ENCODE measurements around the gene EPHA1.
"Not testable (repeated sequence)": the region's sequence is repeated elsewhere in the genome, so short reads cannot be mapped to it uniquely, and the experiment has no call there.

EPHA1 gene

DNA sequence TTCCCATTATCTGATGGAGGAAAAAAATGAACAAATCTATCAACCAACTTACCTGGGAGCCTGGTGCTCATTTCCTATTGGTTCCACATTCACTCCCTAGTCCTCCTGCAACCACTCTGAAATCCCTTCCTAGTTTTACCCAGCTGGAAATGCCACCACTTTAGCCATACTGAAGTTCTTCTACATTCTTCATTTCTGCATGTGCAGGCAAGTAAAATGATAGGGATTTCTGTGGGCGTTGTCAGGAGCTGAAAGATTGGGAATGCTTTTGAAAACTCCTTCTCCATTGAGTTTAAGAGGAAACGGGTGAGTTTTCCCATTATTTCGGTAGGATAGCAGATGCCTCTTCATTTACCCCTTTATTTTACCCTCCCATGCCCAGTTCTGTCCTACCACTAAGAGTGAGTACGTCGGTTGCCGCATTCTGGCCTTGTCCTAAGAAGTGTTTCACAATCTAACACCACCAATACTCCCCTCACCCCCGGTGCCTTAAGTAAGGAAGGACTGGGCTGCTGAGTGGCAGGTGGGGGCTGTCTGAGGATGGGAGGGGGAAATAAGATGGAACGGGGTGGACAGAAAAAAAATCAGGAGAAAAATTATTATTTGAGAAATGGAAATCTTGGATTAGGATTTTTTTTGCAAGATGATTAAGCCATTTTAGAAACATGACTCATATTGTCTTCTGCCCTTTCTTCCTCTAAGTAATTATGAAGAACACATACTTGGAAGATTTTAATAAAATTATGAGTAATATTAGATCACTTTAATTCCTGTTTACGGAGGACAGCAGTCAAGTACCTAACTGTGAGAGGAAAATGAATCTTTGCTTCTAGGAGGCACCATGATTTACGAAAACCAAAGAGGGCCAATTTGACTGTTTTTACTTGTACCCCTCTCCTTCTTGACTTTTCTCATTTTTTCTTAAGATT, 21.4 kb upstream of the EPHA1 start:
- no peak overlapping the region for H3K27ac ChIP-seq
- H3K36me3 ChIP-seq: no peaks in the 10 kb centered on the region
- TF ChIP-seq, protein P1, sequence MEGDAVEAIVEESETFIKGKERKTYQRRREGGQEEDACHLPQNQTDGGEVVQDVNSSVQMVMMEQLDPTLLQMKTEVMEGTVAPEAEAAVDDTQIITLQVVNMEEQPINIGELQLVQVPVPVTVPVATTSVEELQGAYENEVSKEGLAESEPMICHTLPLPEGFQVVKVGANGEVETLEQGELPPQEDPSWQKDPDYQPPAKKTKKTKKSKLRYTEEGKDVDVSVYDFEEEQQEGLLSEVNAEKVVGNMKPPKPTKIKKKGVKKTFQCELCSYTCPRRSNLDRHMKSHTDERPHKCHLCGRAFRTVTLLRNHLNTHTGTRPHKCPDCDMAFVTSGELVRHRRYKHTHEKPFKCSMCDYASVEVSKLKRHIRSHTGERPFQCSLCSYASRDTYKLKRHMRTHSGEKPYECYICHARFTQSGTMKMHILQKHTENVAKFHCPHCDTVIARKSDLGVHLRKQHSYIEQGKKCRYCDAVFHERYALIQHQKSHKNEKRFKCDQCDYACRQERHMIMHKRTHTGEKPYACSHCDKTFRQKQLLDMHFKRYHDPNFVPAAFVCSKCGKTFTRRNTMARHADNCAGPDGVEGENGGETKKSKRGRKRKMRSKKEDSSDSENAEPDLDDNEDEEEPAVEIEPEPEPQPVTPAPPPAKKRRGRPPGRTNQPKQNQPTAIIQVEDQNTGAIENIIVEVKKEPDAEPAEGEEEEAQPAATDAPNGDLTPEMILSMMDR (IDR thresholded peaks at IDR 0.05; ENCODE audit: low read depth, low read length): no peak
- H3K27me3 ChIP-seq (ENCODE audit: insufficient read depth, low read depth, severe bottlenecking): no peaks in the 10 kb centered on the region
- H3K9me3 ChIP-seq (ENCODE audit: severe bottlenecking): no peaks in the 10 kb centered on the region
- H3K4me3 ChIP-seq (ENCODE audit: low read depth, low read length): no peak overlapping the region
- DNase-seq: no peak

DNA sequence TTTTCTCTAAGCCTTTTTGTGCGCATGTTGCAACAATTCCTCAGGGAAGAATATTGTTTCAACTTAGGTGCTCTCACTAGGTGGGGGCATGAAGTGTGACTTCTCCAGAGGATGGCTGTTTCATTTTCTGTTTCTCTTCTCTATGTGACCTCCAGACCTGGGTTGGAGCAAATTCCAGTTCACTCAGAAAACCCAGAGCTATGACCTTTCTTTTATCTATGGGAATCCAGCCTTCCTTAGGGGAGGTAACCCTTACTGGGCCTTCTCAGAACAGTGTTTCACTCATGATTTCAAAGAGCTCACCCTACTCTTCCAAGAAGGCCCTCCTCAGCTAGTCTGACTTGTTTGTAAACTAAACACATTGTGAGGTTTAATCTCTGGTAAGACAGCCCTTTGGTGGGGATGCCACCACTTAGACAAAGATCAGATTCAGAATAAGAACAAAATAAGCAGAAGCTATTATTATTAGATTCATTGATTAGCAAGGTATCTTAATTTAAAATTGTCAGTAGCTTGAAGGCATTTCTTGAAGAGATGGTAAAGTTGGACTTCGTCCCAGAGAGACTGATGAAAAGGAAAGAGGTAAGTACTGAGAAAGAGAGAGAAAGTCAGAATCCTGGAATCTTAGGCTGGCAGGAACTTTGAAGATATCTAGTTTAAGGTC, 18.0 kb upstream of the EPHA1 start:
- H3K9me3 ChIP-seq (ENCODE audit: severe bottlenecking): no peaks in the 10 kb centered on the region
- no peak overlapping the region for H3K27ac ChIP-seq
- TF ChIP-seq, protein P1 (IDR thresholded peaks at IDR 0.05; ENCODE audit: low read depth, low read length): no peak
- H3K36me3 ChIP-seq: no peaks in the 10 kb centered on the region
- H3K4me3 ChIP-seq (ENCODE audit: low read depth, low read length): no peak overlapping the region
- no peak for DNase-seq
- no peaks in the 10 kb centered on the region for H3K27me3 ChIP-seq (ENCODE audit: insufficient read depth, low read depth, severe bottlenecking)

DNA sequence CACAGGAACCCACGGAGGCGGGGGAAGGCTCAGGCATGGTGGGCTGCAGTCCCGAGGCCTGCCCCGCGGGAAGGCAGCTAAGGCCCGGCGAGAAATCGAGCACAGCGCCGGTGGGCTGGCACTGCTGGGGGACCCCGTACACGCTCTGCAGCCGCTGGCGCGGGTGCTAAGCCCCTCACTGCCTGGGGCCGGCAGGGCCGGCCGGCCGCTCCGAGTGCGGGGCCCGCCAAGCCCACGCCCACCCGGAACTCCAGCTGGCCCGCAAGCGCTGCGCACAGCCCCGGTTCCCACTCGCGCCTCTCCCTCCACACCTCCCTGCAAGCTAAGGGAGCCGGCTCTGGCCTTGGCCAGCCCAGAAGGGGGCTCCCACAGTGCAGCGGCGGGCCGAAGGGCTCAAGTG, 15.8 kb upstream of the EPHA1 start:
- DNase-seq; H3K36me3 ChIP-seq; H3K27me3 ChIP-seq (ENCODE audit: insufficient read depth, low read depth, severe bottlenecking); H3K9me3 ChIP-seq (ENCODE audit: severe bottlenecking); H3K27ac ChIP-seq; H3K4me3 ChIP-seq (ENCODE audit: low read depth, low read length): not testable (repeated sequence)

DNA sequence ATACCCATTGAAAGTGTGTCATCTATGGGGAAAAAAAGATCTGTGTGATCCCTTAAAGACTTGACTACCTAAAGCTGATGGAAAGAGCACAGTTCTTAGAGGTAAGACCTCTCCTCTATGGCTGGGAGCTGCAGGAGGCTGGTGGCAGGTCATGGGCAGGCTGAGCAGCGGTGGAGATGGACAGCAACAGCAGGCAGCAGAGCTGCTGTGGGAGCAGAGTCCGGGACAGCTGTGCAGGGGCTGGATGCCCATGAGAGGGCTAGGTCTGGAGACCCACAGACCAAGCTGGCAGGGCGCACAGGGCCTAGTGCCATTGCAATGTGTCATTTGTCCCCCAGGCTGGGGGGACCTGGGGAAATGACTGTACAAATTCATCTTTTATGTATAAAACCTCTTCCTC, 13.4 kb upstream of the EPHA1 start:
- no peaks in the 10 kb centered on the region for H3K36me3 ChIP-seq
- TF ChIP-seq, protein P1 (IDR thresholded peaks at IDR 0.05; ENCODE audit: low read depth, low read length): no peak
- no peak overlapping the region for H3K4me3 ChIP-seq (ENCODE audit: low read depth, low read length)
- no peak for DNase-seq
- H3K27me3 ChIP-seq (ENCODE audit: insufficient read depth, low read depth, severe bottlenecking): no peaks in the 10 kb centered on the region
- H3K27ac ChIP-seq: no peak overlapping the region
- peaks cover 3% of the 10 kb centered on the region for H3K9me3 ChIP-seq (ENCODE audit: severe bottlenecking)

DNA sequence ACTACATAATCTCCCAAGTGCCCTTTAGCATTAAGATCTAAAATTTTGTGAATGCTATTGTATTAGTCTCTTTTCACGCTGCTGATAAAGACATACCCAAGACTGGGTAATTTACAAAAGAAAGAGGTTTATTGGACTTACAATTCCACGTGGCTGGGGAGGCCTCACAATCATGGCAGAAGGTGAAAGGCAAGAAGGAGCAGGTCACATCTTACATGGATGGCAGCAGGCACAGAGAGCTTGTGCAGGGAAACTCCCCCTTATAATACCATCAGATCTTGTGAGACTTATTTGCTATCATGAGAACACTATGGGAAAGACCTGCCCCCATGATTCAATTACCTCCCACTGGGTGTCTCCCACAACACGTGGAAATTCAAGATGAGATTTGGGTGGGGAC, 12.0 kb upstream of the EPHA1 start:
- H3K36me3 ChIP-seq; H3K27ac ChIP-seq; H3K27me3 ChIP-seq (ENCODE audit: insufficient read depth, low read depth, severe bottlenecking); H3K9me3 ChIP-seq (ENCODE audit: severe bottlenecking); DNase-seq; H3K4me3 ChIP-seq (ENCODE audit: low read depth, low read length): not testable (repeated sequence)

DNA sequence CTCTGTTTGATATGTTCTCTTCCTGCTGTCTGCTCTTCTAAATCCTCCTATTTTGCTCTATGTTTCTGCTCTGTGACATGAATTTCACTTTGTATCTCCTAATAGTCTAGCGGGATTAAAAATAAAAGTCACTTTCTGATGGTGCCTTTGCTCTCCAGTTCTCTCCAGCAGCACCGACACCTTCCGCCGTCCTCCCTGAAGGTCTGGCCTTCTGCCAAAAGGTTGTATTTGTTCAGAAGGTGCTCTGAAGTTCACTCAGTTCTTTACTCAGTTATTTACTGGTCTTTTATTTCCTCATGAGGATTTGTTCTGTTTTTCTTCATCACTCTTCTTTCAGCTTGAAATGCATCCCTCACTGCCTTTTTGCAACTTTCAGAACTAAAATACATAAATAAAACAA, 11.2 kb upstream of the EPHA1 start:
- TF ChIP-seq, protein P1 (IDR thresholded peaks at IDR 0.05; ENCODE audit: low read depth, low read length): no peak
- no peaks in the 10 kb centered on the region for H3K27me3 ChIP-seq (ENCODE audit: insufficient read depth, low read depth, severe bottlenecking)
- no peaks in the 10 kb centered on the region for H3K36me3 ChIP-seq
- peaks cover 3% of the 10 kb centered on the region for H3K9me3 ChIP-seq (ENCODE audit: severe bottlenecking)
- no peak overlapping the region for H3K4me3 ChIP-seq (ENCODE audit: low read depth, low read length)
- DNase-seq: no peak
- no peak overlapping the region for H3K27ac ChIP-seq
